Fibroblast of skin of left biceps (primary cell): Measurements from ENCODE around the gene SPOCK1.

Source experiments
- DNase-seq, 2 experiments: peaks; one replicate each; pipeline ENCODE4 v3.0.0-alpha.2; 2013; ENCODE audit warnings: low read depth in 2 of 2

The SPOCK1 gene

GRCh38 chr5:137221943-137222342 is 277.2 kb downstream of the SPOCK1 start:
- no peak for DNase-seq

GRCh38 chr5:137220523-137220927 is 278.6 kb downstream of the SPOCK1 start:
- peak; percentile 31 to 38 for DNase-seq

- DNase-seq, result no peak
Measured at GRCh38 chr5:137218896-137219295, 280.2 kb downstream of the SPOCK1 start.

- DNase-seq, result peak in 1 of 2 experiments; percentile 40
Measured at GRCh38 chr5:137218471-137218870, 280.7 kb downstream of the SPOCK1 start.

- DNase-seq, result peak in 1 of 2 experiments; percentile 13
Measured at GRCh38 chr5:137217599-137218200, 281.4 kb downstream of the SPOCK1 start.

- DNase-seq, result no peak
Measured at GRCh38 chr5:137216976-137217598, 282.0 kb downstream of the SPOCK1 start.

- DNase-seq, result no peak
Measured at GRCh38 chr5:137215780-137216179, 283.3 kb downstream of the SPOCK1 start.

GRCh38 chr5:137215261-137215660 is 283.9 kb downstream of the SPOCK1 start:
- DNase-seq, result no peak

GRCh38 chr5:137214446-137215189 is 284.5 kb downstream of the SPOCK1 start:
- DNase-seq, result no peak

- DNase-seq, result no peak
Measured at GRCh38 chr5:137212471-137212870, 286.7 kb downstream of the SPOCK1 start.

GRCh38 chr5:137209232-137209809 is 289.8 kb downstream of the SPOCK1 start:
- DNase-seq, result no peak

GRCh38 chr5:137207023-137207760 is 291.9 kb downstream of the SPOCK1 start:
- no peak for DNase-seq

- peak in 1 of 2 experiments; percentile 15 for DNase-seq
Measured at GRCh38 chr5:137206030-137206715, 293.0 kb downstream of the SPOCK1 start.

- DNase-seq, result no peak
Measured at GRCh38 chr5:137205231-137206027, 293.7 kb downstream of the SPOCK1 start.

- DNase-seq, result no peak
Measured at GRCh38 chr5:137203011-137203632, 296.0 kb downstream of the SPOCK1 start.

- peak; percentile 73 to 75 for DNase-seq
Measured at GRCh38 chr5:137201876-137202275, 297.2 kb downstream of the SPOCK1 start.

- DNase-seq, result no peak
Measured at GRCh38 chr5:137200906-137201700, 298.0 kb downstream of the SPOCK1 start.

GRCh38 chr5:137199966-137200365 is 299.2 kb downstream of the SPOCK1 start:
- peak in 1 of 2 experiments; percentile 45 for DNase-seq

- no peak for DNase-seq
Measured at GRCh38 chr5:137199201-137199600, 299.9 kb downstream of the SPOCK1 start.
